GM12872 (cell line): ENCODE measurements around the gene LAMA3.

Experiments
- TF ChIP-seq, protein P1 (sequence below): IDR thresholded peaks from 3 replicates; pipeline ENCODE4 v1.5.1; 2011; ENCODE audit warnings: low read depth, mild to moderate bottlenecking, low read length, moderate library complexity; ENCODE audit not compliant: insufficient read depth

LAMA3 gene

DNA sequence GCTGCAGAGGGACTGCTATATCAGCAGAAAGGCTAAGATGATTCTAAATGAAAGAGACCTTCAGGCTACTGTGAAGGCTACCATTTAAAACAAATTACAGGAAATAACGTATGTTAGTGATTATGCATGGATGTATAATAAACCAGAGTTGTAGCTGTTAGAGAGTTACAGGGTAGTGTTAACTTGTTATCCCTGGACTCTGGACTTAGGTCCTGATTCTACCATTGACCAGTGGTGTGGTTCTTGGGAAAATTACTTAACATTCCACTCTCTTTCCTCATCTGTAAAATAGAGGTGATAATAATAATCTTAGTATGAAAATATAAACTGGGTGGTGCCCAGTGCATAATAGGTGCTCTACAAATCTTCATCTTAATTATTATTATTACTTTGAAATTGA, 22.2 kb downstream of the LAMA3 start:
- TF ChIP-seq, protein P1, sequence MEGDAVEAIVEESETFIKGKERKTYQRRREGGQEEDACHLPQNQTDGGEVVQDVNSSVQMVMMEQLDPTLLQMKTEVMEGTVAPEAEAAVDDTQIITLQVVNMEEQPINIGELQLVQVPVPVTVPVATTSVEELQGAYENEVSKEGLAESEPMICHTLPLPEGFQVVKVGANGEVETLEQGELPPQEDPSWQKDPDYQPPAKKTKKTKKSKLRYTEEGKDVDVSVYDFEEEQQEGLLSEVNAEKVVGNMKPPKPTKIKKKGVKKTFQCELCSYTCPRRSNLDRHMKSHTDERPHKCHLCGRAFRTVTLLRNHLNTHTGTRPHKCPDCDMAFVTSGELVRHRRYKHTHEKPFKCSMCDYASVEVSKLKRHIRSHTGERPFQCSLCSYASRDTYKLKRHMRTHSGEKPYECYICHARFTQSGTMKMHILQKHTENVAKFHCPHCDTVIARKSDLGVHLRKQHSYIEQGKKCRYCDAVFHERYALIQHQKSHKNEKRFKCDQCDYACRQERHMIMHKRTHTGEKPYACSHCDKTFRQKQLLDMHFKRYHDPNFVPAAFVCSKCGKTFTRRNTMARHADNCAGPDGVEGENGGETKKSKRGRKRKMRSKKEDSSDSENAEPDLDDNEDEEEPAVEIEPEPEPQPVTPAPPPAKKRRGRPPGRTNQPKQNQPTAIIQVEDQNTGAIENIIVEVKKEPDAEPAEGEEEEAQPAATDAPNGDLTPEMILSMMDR: no peak

DNA sequence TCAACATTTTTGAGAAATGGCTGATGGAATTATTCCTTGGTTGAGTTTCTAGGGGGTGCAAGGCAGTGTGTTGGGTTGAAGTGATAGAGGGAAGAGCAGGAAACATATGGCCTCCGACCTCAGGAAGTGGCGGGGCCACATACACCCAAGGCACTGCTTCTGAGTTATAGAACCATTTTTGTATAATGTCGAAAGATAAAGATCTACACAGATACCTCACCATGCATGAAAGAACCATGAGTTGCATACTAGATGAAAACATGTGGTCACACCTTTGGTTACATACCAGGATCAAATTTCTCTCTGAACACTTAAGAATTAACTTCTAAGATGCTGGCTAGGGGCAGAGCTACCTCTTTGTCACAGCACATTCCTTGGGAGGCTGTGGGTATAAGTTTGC, 23.2 kb downstream of the LAMA3 start:
- TF ChIP-seq, protein P1: no peak

DNA sequence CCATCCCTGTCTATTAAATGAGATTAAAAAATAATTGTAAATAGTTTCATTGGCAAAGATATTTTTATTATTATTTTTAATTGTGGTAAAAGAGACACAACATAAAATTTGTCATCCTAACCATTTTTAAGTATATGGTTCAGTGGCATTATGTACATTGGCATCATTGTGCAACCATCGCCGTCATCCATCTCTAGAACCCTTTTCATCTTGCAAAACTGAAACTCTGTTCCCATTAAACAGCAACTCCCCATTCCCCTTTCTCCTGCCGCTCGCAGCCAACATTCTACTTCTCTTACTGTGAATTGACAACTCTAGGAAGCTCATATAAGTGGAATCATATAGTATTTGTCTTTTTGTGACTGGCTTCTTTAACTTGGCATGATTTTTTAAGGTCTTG, 25.3 kb downstream of the LAMA3 start:
- TF ChIP-seq, protein P1: no peak

DNA sequence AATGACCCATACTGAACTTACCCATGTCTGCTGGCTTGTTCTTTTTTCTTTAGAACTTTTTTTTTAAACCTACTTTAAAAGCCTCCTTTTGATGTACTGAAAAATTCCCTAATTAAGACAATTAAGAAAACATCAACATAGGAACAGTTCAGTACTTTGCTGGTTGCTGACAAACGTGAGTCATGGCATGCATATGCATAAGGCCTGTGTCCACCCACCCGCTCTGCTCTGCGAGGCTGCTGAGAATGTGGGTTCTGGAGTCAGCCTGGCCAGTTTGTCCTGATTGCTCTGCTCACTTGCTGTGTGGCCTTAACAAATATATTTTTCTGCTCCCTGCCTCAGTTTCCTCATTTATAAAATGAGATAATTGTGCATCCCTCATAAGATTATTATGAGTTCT, 27.3 kb downstream of the LAMA3 start:
- TF ChIP-seq, protein P1: no peak

DNA sequence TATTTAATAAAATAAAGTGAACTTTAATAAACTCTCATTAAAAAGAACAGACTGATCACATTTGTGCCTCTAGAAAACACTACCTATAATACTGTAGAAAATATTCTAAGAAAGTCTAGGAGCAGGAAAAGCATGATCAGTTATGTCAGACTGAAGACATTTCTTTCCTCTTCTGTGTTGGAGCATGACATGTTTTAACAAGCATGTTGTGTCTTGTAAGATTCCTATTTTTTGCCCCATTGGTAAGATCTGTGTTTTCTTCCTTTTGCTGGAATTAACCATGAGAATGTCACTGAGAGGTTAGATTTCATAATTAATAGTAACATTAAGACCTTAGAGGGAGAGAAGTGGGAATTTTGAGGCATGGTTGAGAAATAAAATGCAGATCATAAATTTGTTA, 27.7 kb downstream of the LAMA3 start:
- TF ChIP-seq, protein P1: no peak

DNA sequence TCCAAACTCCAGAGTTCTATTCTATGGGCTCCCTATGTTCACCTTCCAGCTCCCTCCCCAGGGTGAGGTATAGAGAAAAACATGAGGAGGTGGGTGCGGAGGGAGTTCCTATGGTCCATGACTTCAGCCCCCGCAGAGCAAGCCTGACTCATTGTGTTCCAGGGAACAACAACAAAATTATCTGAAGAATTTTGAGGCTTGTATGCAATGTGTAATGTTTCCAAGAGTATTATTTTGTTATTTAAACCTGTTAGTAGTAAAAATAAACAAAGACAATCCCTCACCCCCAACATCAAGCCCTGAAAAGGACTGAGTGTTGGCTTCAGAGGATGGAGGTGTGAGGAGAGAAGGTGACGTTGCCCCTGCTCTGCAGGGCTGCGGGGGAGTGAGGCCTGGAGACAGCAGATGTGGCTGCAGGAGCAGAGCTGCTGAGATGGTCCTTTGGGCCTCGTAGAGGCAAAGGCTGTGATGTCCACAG, 29.0 kb downstream of the LAMA3 start:
- TF ChIP-seq, protein P1: no peak

DNA sequence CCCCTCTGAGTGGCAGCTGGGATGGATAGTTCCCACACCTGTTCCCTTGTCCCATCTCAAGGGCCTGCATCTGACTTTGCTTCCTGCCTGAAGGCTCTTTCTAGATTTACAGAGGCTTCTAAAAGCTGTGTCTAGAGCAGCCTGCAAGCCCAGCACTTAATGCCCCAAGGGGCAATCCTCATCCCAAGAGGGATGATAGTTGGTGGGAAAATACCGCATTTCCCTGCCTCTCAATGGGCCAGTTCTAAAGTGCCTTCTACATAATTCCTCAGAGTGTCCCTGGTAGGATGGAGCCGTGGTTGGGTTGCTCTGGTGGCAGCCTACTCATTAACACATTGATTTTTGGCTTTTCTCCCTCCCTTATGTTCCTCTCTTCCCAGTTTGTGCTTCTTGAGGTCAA, 29.5 kb downstream of the LAMA3 start:
- TF ChIP-seq, protein P1: no peak
